IMR-90 (cell line): ENCODE results near the gene MNDA. TPM values are rescaled to one million over a fixed set of nuclear protein-coding genes. Genes with fewer than 3 reads are reported as not detected.

ENCODE experiments used
- ATAC-seq: fragments of 200-7000 bp; cut with Tn5 transposase; 2 replicates; pipeline ENCODE4 v1.9.1; 2020; ENCODE audit warnings: low read depth, mild to moderate bottlenecking, moderate library complexity
- BruUV-seq: library from RNA; stranded (reverse); fragments of 400-500 nt; replicated peaks from 2 replicates; lab custom pipeline; 2021; lab: Mats Ljungman, UMichigan
- CTCF ChIA-PET: fragments of 300-600 bp; formaldehyde crosslinking; extraction: SDS; loops from one replicate; lab custom pipeline; 2021; ENCODE audit warnings: antibody characterized with exemption; lab: Yijun Ruan, JAX
- POLR2A ChIA-PET: fragments of 300-600 bp; sonication (Branson Sonifier 250); formaldehyde crosslinking; loops from one replicate; lab custom pipeline; 2022; ENCODE audit warnings: antibody characterized with exemption; ENCODE audit not compliant: unreplicated experiment; lab: Charles Lee
- DNase-seq: peaks from one replicate; pipeline ENCODE4 v3.0.0; 2013
- H2AFZ ChIP-seq: replicated peaks from 2 replicates; pipeline ENCODE3; 2013; ENCODE audit warnings: low read length, mild to moderate bottlenecking; ENCODE audit not compliant: poor library complexity
- H2AK5ac ChIP-seq: 2 replicates; pipeline ENCODE4 v1.6.1; 2013; ENCODE audit warnings: low read depth, low read length, inconsistent platforms
- H2AK9ac ChIP-seq: replicated peaks from 2 replicates; pipeline ENCODE3; 2013; ENCODE audit warnings: mild to moderate bottlenecking, low read depth, low read length, moderate library complexity; ENCODE audit not compliant: poor library complexity
- H2BK120ac ChIP-seq: 2 replicates; pipeline ENCODE4 v1.6.1; 2013; ENCODE audit warnings: low read depth, low read length, inconsistent platforms
- H2BK15ac ChIP-seq: 3 replicates; pipeline ENCODE4 v1.6.1; 2013; ENCODE audit warnings: low read depth, low read length, inconsistent platforms
- H2BK20ac ChIP-seq: 2 replicates; pipeline ENCODE4 v1.6.1; 2013; ENCODE audit warnings: low read depth, mild to moderate bottlenecking, inconsistent platforms, low read length, moderate library complexity
- H2BK5ac ChIP-seq: 2 replicates; pipeline ENCODE4 v1.6.1; 2013; ENCODE audit warnings: mild to moderate bottlenecking, low read depth, low read length, inconsistent platforms; ENCODE audit not compliant: poor library complexity, severe bottlenecking
- H3K14ac ChIP-seq: replicated peaks from 2 replicates; pipeline ENCODE4 v1.6.1; 2013; ENCODE audit warnings: low read depth, low read length, inconsistent platforms
- H3K18ac ChIP-seq: 2 replicates; pipeline ENCODE4 v1.6.1; 2013; ENCODE audit warnings: low read depth, low read length, control low read depth
- H3K23ac ChIP-seq: 2 replicates; pipeline ENCODE4 v1.6.1; 2013; ENCODE audit warnings: low read depth, low read length, inconsistent platforms
- H3K27ac ChIP-seq: 2 replicates; pipeline ENCODE4 v1.5.1; 2013; ENCODE audit warnings: mild to moderate bottlenecking, control low read depth, low read length; ENCODE audit not compliant: insufficient read depth
- H3K27me3 ChIP-seq: 2 replicates; pipeline ENCODE4 v1.6.1; 2013; ENCODE audit warnings: low read length; ENCODE audit not compliant: control insufficient read depth, insufficient read depth
- H3K36me3 ChIP-seq: 2 replicates; pipeline ENCODE4 v1.6.1; 2013; ENCODE audit warnings: low read length, mixed read lengths; ENCODE audit not compliant: control insufficient read depth, insufficient read depth
- H3K4ac ChIP-seq: 2 replicates; pipeline ENCODE4 v1.6.1; 2013; ENCODE audit warnings: low read depth, low read length, inconsistent platforms
- H3K4me1 ChIP-seq: 2 replicates; pipeline ENCODE4 v1.6.1; 2013; ENCODE audit warnings: low read length, mixed read lengths; ENCODE audit not compliant: control insufficient read depth, insufficient read depth
- H3K4me2 ChIP-seq: 2 replicates; pipeline ENCODE4 v1.6.1; 2013; ENCODE audit warnings: low read depth, mild to moderate bottlenecking, control low read depth, low read length, moderate library complexity
- H3K4me3 ChIP-seq: 2 replicates; pipeline ENCODE4 v1.5.1; 2013; ENCODE audit warnings: low read depth, mild to moderate bottlenecking, control low read depth, low read length, moderate library complexity; ENCODE audit not compliant: insufficient read depth
- H3K56ac ChIP-seq: 2 replicates; pipeline ENCODE4 v1.6.1; 2013; ENCODE audit warnings: low read length, inconsistent platforms; ENCODE audit not compliant: insufficient read depth; ENCODE audit errors: extremely low read depth
- H3K79me1 ChIP-seq, 2 experiments: 2 replicates each; pipeline ENCODE4 v1.6.1; 2013; ENCODE audit warnings: low read length in 2 of 2, inconsistent platforms in 1 of 2, low read depth in 1 of 2
- H3K9ac ChIP-seq: 2 replicates; pipeline ENCODE4 v1.6.1; 2013; ENCODE audit warnings: low read depth, low read length, control low read depth
- H3K9me1 ChIP-seq: 2 replicates; pipeline ENCODE4 v1.6.1; 2013; ENCODE audit warnings: low read length, inconsistent platforms; ENCODE audit not compliant: insufficient read depth
- H3K9me3 ChIP-seq: 2 replicates; pipeline ENCODE4 v1.6.1; 2013; ENCODE audit warnings: low read length; ENCODE audit not compliant: control insufficient read depth, insufficient read depth
- H4K20me1 ChIP-seq: 2 replicates; pipeline ENCODE4 v1.6.1; 2013; ENCODE audit warnings: low read length, inconsistent platforms; ENCODE audit not compliant: insufficient read depth
- H4K5ac ChIP-seq: 2 replicates; pipeline ENCODE4 v1.6.1; 2013; ENCODE audit warnings: mild to moderate bottlenecking, low read depth, low read length, control low read depth
- H4K8ac ChIP-seq, 2 experiments: 2 replicates each; pipeline ENCODE4 v1.6.1; 2013; ENCODE audit warnings: low read depth in 2 of 2, low read length in 2 of 2, control low read depth in 1 of 2, inconsistent platforms in 1 of 2
- H4K91ac ChIP-seq: 2 replicates; pipeline ENCODE4 v1.6.1; 2013; ENCODE audit warnings: low read depth, low read length, inconsistent platforms; ENCODE audit not compliant: insufficient read depth
- CTCF ChIP-seq: conservative IDR thresholded peaks from 2 replicates; pipeline ENCODE4 v1.5.1; 2012; ENCODE audit warnings: mild to moderate bottlenecking, low read depth, low read length, improper control_type of control experiment
- RFX5 ChIP-seq: IDR thresholded peaks from 2 replicates; pipeline ENCODE4 v1.8.0; 2012; ENCODE audit warnings: low read depth, mild to moderate bottlenecking, low read length, moderate library complexity
- WGBS, 2 experiments: methylation state at CpG; one replicate each; pipeline versions ENCODE4 v1.1.5 to v1.1.7; 2013; ENCODE audit warnings: missing lambda C conversion rate in 2 of 2; ENCODE audit not compliant: insufficient read length in 1 of 2; ENCODE audit errors: extremely low coverage in 2 of 2; 5-methylcytosine and 5-hydroxymethylcytosine counted together
- dilution Hi-C: fragments of 300-500 bp; cut with HindIII; formaldehyde crosslinking; loops from one replicate; pipeline ENCODE4 v1.14.3; 2018; ENCODE audit warnings: low sequenced_read_pairs; ENCODE audit not compliant: unreplicated experiment
- in situ Hi-C: fragments of 300-500 bp; cut with MboI; formaldehyde crosslinking; loops from 3 replicates; pipeline ENCODE4 v1.14.3; 2019; ENCODE audit warnings: low sequenced_read_pairs, inconsistent platforms, mixed read lengths
- intact Hi-C: fragments of 100-400 bp; cut with micrococcal nuclease; formaldehyde crosslinking; loops from 2 replicates; pipeline ENCODE4 v1.10.0; 2022
- polyA plus RNA-seq, 3 experiments: library from polyadenylated mRNA; depleted of rRNA; stranded (reverse); fragments of >200 nt; gene quantifications; 2 replicates each; pipeline ENCODE4 v1.2.3, GENCODE V29; 2012; ENCODE audit warnings: low replicate concordance in 1 of 3
- total RNA-seq: library from RNA; depleted of rRNA; stranded (reverse); fragments of >200 nt; gene quantifications from 2 replicates; pipeline ENCODE4 v1.2.3, GENCODE V29; 2012

MNDA gene
- total and polyA plus RNA-seq, 2 of the 4 experiments (the other 2 are of a cell fraction) = not detected

DNA sequence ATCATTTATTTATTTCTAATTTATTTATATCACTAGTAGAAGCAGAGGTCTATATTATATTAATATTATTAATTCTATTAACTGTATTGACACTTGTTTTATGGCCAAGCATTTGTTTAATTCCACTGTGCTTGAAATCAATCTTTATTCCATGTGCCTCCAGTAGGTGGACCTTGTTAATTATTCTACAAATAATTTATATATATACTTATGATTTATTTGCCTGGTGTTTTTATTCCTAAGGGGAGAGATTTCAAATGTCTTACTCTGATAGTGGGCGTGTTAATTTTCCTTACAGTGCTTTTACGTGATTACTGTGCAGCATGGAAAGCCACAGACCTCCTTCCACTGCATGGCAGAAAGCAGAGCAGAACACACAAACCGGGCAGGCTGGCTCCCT, 32.6 kb upstream of the MNDA start:
- H2BK120ac ChIP-seq = no peak overlapping the region
- H2BK20ac ChIP-seq = no peak overlapping the region
- H3K27me3 ChIP-seq = no peaks in the 10 kb centered on the region
- no peak overlapping the region for H3K4ac ChIP-seq
- H2AK5ac ChIP-seq = no peak overlapping the region
- H2BK5ac ChIP-seq = no peak overlapping the region
- H2BK15ac ChIP-seq = no peak overlapping the region
- no peak overlapping the region for H3K27ac ChIP-seq
- H2AFZ ChIP-seq = peak overlapping the region; percentile 39
- no peak overlapping the region for H4K5ac ChIP-seq
- no peak overlapping the region for H3K23ac ChIP-seq
- H4K20me1 ChIP-seq = no peaks in the 10 kb centered on the region
- no peak overlapping the region for H3K14ac ChIP-seq
- no peaks in the 10 kb centered on the region for H3K36me3 ChIP-seq
- H3K56ac ChIP-seq = no peak overlapping the region
- H4K91ac ChIP-seq = no peak overlapping the region
- DNase-seq (no peak), ATAC-seq (no peak)
- dilution Hi-C loops = no loop called here
- POLR2A ChIA-PET = no interaction called here
- no TSS peak for BruUV-seq
- no peaks in the 10 kb centered on the region for H3K9me3 ChIP-seq
- CTCF ChIA-PET = no interaction called here
- no peak overlapping the region for H3K9ac ChIP-seq
- no peak overlapping the region for H3K4me2 ChIP-seq
- no peaks in the 10 kb centered on the region for H3K4me1 ChIP-seq
- no peaks in the 10 kb centered on the region for H3K79me1 ChIP-seq
- H3K18ac ChIP-seq = no peak overlapping the region
- H2AK9ac ChIP-seq = no peak overlapping the region
- no CpG with 5 or more reads among the region's 3 CpGs for WGBS, 2 experiments
- in situ Hi-C loops = no loop called here
- TF ChIP-seq CTCF (peak; percentile 13; the same call in 1 of the 2 replicates), RFX5 (no peak)
- intact Hi-C loops = loop anchor here (10.0 kb wide), 1 partner anchor 276 kb away; the partner anchor contains the start of gene AIM2
- H3K4me3 ChIP-seq = no peak overlapping the region
- H4K8ac ChIP-seq = no peak overlapping the region
- H3K9me1 ChIP-seq = no peaks in the 10 kb centered on the region
